A673 (cell line): ENCODE data around the gene ADCY5. TPM values are rescaled to one million over a fixed set of nuclear protein-coding genes. Genes with fewer than 3 reads are reported as not detected.

ENCODE experiments used
- BruUV-seq: library from RNA; stranded (reverse); fragments of 400-500 nt; replicated peaks from 2 replicates; lab custom pipeline; 2021; lab: Mats Ljungman, UMichigan
- CTCF ChIA-PET: fragments of 300-600 bp; sonication (Branson Sonifier 250); formaldehyde crosslinking; loops from one replicate; lab custom pipeline; 2022; ENCODE audit warnings: antibody characterized with exemption; lab: Charles Lee
- POLR2A ChIA-PET: fragments of 300-600 bp; sonication (Branson Sonifier 250); formaldehyde crosslinking; loops from one replicate; lab custom pipeline; 2022; ENCODE audit warnings: antibody characterized with exemption; ENCODE audit not compliant: low non-redundant PET; lab: Charles Lee
- DNase-seq: peaks from one replicate; pipeline ENCODE4 v3.0.0-alpha.2; 2015; ENCODE audit warnings: low spot score
- H3K27ac ChIP-seq: fragments of 200-600 bp; sonication (generic); 2 replicates; pipeline ENCODE4 v1.5.1; 2016; ENCODE audit warnings: mixed run types, low read depth, mild to moderate bottlenecking, mixed read lengths, antibody characterized with exemption, low read length; ENCODE audit not compliant: poor library complexity, severe bottlenecking
- H3K27me3 ChIP-seq: fragments of 200-600 bp; sonication (generic); replicated peaks from 2 replicates; pipeline ENCODE4 v1.6.1; 2017; ENCODE audit warnings: mixed run types, low read depth, mild to moderate bottlenecking, mixed read lengths, antibody characterized with exemption, low read length; ENCODE audit not compliant: insufficient read depth, poor library complexity
- H3K36me3 ChIP-seq: fragments of 200-600 bp; sonication (generic); 2 replicates; pipeline ENCODE4 v1.6.1; 2016; ENCODE audit warnings: mixed run types, mild to moderate bottlenecking, mixed read lengths, antibody characterized with exemption, low read length; ENCODE audit not compliant: insufficient read depth, poor library complexity, severe bottlenecking
- H3K4me1 ChIP-seq: fragments of 200-600 bp; sonication (generic); 2 replicates; pipeline ENCODE4 v1.6.1; 2017; ENCODE audit warnings: mixed run types, mild to moderate bottlenecking, mixed read lengths, antibody characterized with exemption, low read length; ENCODE audit not compliant: insufficient read depth, poor library complexity, severe bottlenecking
- H3K4me3 ChIP-seq: fragments of 200-600 bp; sonication (generic); 2 replicates; pipeline ENCODE4 v1.5.1; 2016; ENCODE audit warnings: low read depth, mixed run types, mild to moderate bottlenecking, mixed read lengths, low read length; ENCODE audit not compliant: poor library complexity, severe bottlenecking
- H3K9me3 ChIP-seq: fragments of 200-600 bp; sonication (generic); 2 replicates; pipeline ENCODE4 v1.6.1; 2016; ENCODE audit warnings: mixed run types, low read depth, mild to moderate bottlenecking, mixed read lengths, antibody characterized with exemption, low read length; ENCODE audit not compliant: poor library complexity, severe bottlenecking
- EZH2 ChIP-seq: fragments of 200-600 bp; sonication (generic); IDR thresholded peaks from 2 replicates; pipeline ENCODE4 v1.6.1; 2017; ENCODE audit warnings: borderline replicate concordance, low read depth, mild to moderate bottlenecking, mixed read lengths, antibody characterized with exemption, low read length; ENCODE audit not compliant: poor library complexity, severe bottlenecking
- intact Hi-C: fragments of 100-400 bp; cut with micrococcal nuclease; formaldehyde crosslinking; loops from one replicate; pipeline ENCODE4 v1.10.0; 2022; ENCODE audit not compliant: unreplicated experiment
- total RNA-seq: library from RNA; stranded (reverse); gene quantifications from 2 replicates; pipeline ENCODE4 v1.2.3, GENCODE V29; 2021
- TF ChIP-seq, protein P1 (sequence below): fragments of 300-800, 200-600 bp; sonication (generic); conservative IDR thresholded peaks from 2 replicates; pipeline ENCODE4 v1.5.1; 2017; ENCODE audit warnings: low read depth, mild to moderate bottlenecking, antibody characterized with exemption, low read length, moderate library complexity, mixed read lengths

Gene ADCY5
- total RNA-seq, 1 experiment from 2014 or later: 0.21 TPM

GRCh38 chr3:123444023-123444422, 4.9 kb downstream of the ADCY5 start:
- Histone ChIP-seq H3K4me3 (no peak overlapping the region), H3K27ac (no peak overlapping the region), H3K36me3 (no peaks in the 10 kb centered on the region), H3K4me1 (no peaks in the 10 kb centered on the region), H3K9me3 (no peaks in the 10 kb centered on the region), H3K27me3 (peaks cover 47% of the 10 kb centered on the region)
- POLR2A ChIA-PET: no interaction called here
- BruUV-seq: no TSS peak
- CTCF ChIA-PET: no interaction called here
- intact Hi-C loops: no loop called here
- no peak for DNase-seq
- no peak for TF ChIP-seq EZH2
- TF ChIP-seq, protein P1, sequence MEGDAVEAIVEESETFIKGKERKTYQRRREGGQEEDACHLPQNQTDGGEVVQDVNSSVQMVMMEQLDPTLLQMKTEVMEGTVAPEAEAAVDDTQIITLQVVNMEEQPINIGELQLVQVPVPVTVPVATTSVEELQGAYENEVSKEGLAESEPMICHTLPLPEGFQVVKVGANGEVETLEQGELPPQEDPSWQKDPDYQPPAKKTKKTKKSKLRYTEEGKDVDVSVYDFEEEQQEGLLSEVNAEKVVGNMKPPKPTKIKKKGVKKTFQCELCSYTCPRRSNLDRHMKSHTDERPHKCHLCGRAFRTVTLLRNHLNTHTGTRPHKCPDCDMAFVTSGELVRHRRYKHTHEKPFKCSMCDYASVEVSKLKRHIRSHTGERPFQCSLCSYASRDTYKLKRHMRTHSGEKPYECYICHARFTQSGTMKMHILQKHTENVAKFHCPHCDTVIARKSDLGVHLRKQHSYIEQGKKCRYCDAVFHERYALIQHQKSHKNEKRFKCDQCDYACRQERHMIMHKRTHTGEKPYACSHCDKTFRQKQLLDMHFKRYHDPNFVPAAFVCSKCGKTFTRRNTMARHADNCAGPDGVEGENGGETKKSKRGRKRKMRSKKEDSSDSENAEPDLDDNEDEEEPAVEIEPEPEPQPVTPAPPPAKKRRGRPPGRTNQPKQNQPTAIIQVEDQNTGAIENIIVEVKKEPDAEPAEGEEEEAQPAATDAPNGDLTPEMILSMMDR: no peak

GRCh38 chr3:123442908-123443307, 6.0 kb downstream of the ADCY5 start:
- intact Hi-C loops: no loop called here
- Histone ChIP-seq H3K27ac (no peak overlapping the region), H3K4me3 (no peak overlapping the region), H3K4me1 (no peaks in the 10 kb centered on the region), H3K36me3 (no peaks in the 10 kb centered on the region), H3K27me3 (peaks cover 37% of the 10 kb centered on the region), H3K9me3 (no peaks in the 10 kb centered on the region)
- BruUV-seq: no TSS peak
- POLR2A ChIA-PET: no interaction called here
- DNase-seq: no peak
- CTCF ChIA-PET: no interaction called here
- TF ChIP-seq, protein P1: no peak
- TF ChIP-seq EZH2: no peak

DNA sequence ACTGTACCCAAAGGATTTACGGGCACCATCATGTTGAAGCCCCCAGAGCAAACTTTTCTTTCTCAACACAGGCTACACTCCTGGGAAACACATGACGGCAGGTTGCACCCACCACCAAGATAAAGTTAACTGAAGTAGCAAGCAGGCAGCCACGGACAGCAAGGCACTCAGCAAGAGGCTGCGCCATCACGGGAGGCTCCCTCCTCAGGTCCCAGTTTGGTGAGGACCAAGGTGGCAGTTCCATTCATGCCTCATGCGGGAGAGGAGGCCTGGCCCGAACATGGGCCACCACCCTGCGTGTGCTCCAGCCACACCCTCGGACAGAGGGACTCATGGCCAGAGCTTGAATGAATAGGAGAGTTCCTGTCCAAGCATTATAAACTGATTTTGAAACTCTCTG, 6.8 kb downstream of the ADCY5 start:
- H3K4me1 ChIP-seq: no peaks in the 10 kb centered on the region
- H3K9me3 ChIP-seq: no peaks in the 10 kb centered on the region
- intact Hi-C loops: no loop called here
- POLR2A ChIA-PET: no interaction called here
- CTCF ChIA-PET: interaction anchor here (0.6 kb wide), 1 partner anchor 47 kb away, joined by 3 read pairs; no protein-coding TSS in a partner anchor
- no peak for DNase-seq
- H3K4me3 ChIP-seq: no peak overlapping the region
- TF ChIP-seq EZH2: no peak
- TF ChIP-seq, protein P1: no peak
- H3K27me3 ChIP-seq: peaks cover 31% of the 10 kb centered on the region
- no TSS peak for BruUV-seq
- no peaks in the 10 kb centered on the region for H3K36me3 ChIP-seq
- no peak overlapping the region for H3K27ac ChIP-seq
